Measurements from ENCODE around the gene PRRX2. TPM values are rescaled to one million over a fixed set of nuclear protein-coding genes. Genes with fewer than 3 reads are reported as not detected.

PRRX2 gene
- total and polyA plus RNA-seq, 9 of the 15 experiments (the other 6 are each of a cell fraction or from before 2014, with no cell fraction given) = 0.21 TPM; not detected in 8

DNA sequence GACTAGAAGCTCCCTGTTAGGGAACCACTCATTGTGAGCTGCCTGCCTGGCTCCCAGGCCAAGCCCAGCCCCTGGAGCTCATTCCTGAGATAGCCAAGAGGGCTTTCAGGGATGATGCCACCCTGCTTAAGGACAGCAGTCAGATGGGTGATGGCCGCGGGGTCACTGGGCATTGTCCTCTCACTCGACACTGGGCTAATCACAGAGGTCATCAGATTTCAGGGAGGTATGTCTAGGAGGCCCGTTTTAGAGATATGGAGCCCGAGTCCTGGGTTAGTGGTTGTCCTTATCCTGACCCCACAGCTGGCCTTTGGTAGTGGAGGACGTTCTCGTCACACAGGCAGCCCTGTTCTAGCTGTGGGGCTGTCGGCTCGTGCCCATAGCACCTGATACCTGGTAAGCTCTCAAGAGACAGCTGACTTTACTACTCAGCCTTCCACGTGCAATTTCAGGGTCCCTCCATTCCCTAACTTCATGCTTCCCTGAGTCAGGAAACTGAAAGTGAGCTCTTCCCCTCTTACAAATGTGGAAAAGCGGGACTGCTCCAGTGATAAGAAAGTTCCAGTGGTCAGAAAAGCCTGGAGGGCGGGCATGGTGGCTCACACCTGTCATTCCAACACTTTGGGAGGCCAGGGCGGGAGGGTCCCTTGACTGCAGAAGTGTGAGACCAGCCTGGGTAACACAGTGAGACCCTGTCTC lies 94.5 kb downstream of the PRRX2 start (continued):
- TF ChIP-seq, protein P1, sequence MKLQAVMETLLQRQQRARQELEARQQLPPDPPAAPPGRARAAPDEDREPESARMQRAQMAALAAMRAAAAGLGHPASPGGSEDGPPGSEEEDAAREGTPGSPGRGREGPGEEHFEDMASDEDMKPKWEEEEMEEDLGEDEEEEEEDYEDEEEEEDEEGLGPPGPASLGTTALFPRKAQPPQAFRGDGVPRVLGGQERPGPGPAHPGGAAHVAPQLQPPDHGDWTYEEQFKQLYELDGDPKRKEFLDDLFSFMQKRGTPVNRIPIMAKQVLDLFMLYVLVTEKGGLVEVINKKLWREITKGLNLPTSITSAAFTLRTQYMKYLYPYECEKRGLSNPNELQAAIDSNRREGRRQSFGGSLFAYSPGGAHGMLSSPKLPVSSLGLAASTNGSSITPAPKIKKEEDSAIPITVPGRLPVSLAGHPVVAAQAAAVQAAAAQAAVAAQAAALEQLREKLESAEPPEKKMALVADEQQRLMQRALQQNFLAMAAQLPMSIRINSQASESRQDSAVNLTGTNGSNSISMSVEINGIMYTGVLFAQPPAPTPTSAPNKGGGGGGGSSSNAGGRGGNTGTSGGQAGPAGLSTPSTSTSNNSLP (IDR thresholded peaks at IDR 0.05; ENCODE audit: borderline replicate concordance, low read depth, low read length) = no peak
- TF ChIP-seq HDAC2 (IDR thresholded peaks at IDR 0.05) (peak; percentile 78; the same call in 1 of the 2 replicates), CTBP1 (IDR thresholded peaks at IDR 0.05; ENCODE audit: borderline replicate concordance) (peak; percentile 49; the same call in 1 of the 2 replicates), HNRNPLL (IDR thresholded peaks at IDR 0.05; ENCODE audit: low read depth, low read length, poor library complexity, severe bottlenecking) (no peak), CBFA2T3 (IDR thresholded peaks at IDR 0.05) (peak; percentile 63; the same call in 1 of the 2 replicates), ARNT (IDR thresholded peaks at IDR 0.05) (no peak), BRCA1 (IDR thresholded peaks at IDR 0.05) (no peak), BRCA1 (CRISPR knock-in tag; IDR thresholded peaks at IDR 0.05) (peak; percentile 63; the same call in 1 of the 2 replicates), MTA3 (IDR thresholded peaks at IDR 0.05; ENCODE audit: borderline replicate concordance) (0 out of 2 replicates have a peak, but pooled peaks have one; percentile 39), KLF1 (tag; IDR thresholded peaks at IDR 0.05) (no peak), HDAC1 (IDR thresholded peaks at IDR 0.05) (peak in 1 of 2 experiments; percentile 31; a peak in 1 of 4 replicates), OTX1 (CRISPR knock-in tag; IDR thresholded peaks at IDR 0.05) (no peak), CBFA2T2 (conservative IDR thresholded peaks at IDR 0.05) (peak; percentile 43; the same call in 1 of the 2 replicates), PTTG1 (tag; IDR thresholded peaks at IDR 0.05; ENCODE audit: low read depth) (no peak), YY1 (IDR thresholded peaks at IDR 0.05; ENCODE audit: borderline replicate concordance in 1 of 3, control insufficient read depth in 1 of 3, extremely low read depth in 1 of 3, insufficient read depth in 3 of 3, insufficient read length in 1 of 3, insufficient replicate concordance in 2 of 3, low read depth in 1 of 3, low read length in 2 of 3) (peak in 1 of 3 experiments; percentile 11), ZC3H4 (CRISPR knock-in tag; IDR thresholded peaks at IDR 0.05; ENCODE audit: borderline replicate concordance) (peak; percentile 80; the same call in 1 of the 2 replicates), ZNF583 (CRISPR knock-in tag; IDR thresholded peaks at IDR 0.05) (no peak), EP300 (IDR thresholded peaks at IDR 0.05; ENCODE audit: low read length) (0 out of 2 replicates have a peak, but pooled peaks have one; percentile 20), BCOR (IDR thresholded peaks at IDR 0.05) (peak; percentile 62; the same call in 1 of the 2 replicates), SAFB2 (IDR thresholded peaks at IDR 0.05; ENCODE audit: borderline replicate concordance, low read depth, low read length, severe bottlenecking) (no peak), XRCC5 (IDR thresholded peaks at IDR 0.05; ENCODE audit: low read depth, low read length) (no peak), BHLHE40 (IDR thresholded peaks at IDR 0.05; ENCODE audit: low read length) (peak; percentile 37; the same call in 1 of the 2 replicates), ZNF282 (CRISPR knock-in tag; IDR thresholded peaks at IDR 0.05) (no peak), NCOA4 (IDR thresholded peaks at IDR 0.05; ENCODE audit: partially characterized antibody) (no peak)
- TF ChIP-seq, protein P2, sequence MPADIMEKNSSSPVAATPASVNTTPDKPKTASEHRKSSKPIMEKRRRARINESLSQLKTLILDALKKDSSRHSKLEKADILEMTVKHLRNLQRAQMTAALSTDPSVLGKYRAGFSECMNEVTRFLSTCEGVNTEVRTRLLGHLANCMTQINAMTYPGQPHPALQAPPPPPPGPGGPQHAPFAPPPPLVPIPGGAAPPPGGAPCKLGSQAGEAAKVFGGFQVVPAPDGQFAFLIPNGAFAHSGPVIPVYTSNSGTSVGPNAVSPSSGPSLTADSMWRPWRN (IDR thresholded peaks at IDR 0.05; ENCODE audit: low read depth) = no peak
- TF ChIP-seq, protein P3, sequence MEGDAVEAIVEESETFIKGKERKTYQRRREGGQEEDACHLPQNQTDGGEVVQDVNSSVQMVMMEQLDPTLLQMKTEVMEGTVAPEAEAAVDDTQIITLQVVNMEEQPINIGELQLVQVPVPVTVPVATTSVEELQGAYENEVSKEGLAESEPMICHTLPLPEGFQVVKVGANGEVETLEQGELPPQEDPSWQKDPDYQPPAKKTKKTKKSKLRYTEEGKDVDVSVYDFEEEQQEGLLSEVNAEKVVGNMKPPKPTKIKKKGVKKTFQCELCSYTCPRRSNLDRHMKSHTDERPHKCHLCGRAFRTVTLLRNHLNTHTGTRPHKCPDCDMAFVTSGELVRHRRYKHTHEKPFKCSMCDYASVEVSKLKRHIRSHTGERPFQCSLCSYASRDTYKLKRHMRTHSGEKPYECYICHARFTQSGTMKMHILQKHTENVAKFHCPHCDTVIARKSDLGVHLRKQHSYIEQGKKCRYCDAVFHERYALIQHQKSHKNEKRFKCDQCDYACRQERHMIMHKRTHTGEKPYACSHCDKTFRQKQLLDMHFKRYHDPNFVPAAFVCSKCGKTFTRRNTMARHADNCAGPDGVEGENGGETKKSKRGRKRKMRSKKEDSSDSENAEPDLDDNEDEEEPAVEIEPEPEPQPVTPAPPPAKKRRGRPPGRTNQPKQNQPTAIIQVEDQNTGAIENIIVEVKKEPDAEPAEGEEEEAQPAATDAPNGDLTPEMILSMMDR (IDR thresholded peaks at IDR 0.05 in 2 of 3, conservative IDR thresholded peaks at IDR 0.05 in 1 of 3; ENCODE audit: insufficient read depth in 2 of 3, low read depth in 1 of 3, low read length in 3 of 3) = 0 out of 6 replicates have a peak, but pooled peaks of 1 of the 3 experiments have one; percentile 0

Measured in K562 (cell line).